ENCODE data around the gene MPC2.
"Not testable (repeated sequence)": the region's sequence is repeated elsewhere in the genome, so short reads cannot be mapped to it uniquely, and the experiment has no call there.

The MPC2 gene

DNA sequence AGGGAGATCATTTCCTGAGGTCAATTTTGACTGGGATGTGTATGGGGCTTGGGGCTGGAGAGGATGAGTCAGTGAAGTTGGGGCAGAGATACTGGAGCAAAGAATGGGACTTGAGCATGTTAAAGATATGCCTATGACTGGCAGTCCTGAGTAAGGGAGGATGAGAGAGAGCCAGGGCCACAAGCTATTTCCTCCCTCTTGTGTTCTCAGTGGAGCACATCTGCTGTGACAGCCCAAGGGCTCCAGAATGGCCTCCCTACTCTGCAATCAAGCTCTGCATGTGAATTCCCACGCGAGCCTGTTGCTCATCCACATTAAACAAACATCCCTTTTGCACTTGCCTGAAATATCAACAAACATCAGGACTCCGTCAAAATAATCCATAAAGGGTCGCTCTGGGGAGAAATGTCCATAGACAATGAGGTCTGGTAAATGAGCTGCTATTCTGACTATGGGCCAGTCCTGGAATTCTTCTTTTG lies 32.2 kb downstream of the MPC2 start:
- no peak for DNase-seq

- no peak for DNase-seq
These were observed 36.0 kb downstream of the MPC2 start for GRCh38 chr1:167900907-167901306.

GRCh38 chr1:167899253-167899681 lies 37.6 kb downstream of the MPC2 start:
- DNase-seq = no peak

DNA sequence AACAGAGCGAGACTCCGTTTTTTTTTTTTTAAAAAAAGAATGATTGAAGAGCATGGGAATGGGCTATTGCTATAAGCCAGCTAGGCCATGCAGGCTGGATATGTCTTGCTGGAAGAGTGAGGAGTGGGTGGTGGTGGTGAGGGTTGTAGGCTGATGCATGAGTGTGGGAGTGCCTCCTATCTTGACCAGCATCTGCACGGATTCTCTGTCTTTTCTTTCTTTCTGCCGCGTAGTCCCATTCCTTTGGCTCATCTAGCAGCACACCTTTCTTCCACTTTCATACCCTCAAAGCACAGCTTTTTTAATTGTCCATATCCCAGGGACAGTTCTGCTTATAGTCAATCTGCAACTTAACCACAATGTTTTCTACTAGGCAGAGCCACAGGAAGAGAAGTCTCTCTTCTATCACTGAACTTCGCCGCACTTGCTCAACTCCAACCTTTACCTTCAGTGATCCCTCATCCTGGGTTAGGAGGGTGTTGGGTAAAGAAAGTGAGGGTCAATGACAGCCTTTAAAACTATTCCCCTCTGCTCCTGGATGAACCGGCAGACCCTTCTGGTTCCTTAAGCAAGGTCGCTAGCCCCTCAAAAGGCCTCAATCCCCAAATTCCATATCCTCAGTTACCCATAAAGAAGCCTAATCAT lies 38.2 kb downstream of the MPC2 start:
- DNase-seq = no peak

GRCh38 chr1:167893798-167894197 lies 43.1 kb downstream of the MPC2 start:
- DNase-seq = no peak

DNA sequence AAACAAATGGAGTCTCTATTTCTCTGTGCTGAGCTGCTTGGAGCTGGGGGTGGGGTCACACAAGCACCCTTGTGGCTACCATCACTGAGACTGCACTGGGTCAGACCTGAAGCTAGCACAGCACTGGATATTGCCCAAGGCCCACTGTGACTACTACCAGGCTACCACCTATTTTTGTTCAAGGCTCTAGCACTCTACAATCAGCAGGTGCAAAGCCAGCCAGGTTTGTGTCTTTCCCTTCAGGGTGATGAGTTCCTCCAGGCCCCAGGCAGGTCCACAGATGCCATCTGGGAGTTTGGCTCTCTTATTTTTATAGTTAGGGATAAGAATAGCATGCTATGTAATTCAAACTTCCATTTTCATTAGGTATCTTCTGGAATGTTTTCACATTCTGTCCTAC lies 46.5 kb downstream of the MPC2 start:
- DNase-seq = no peak

DNA sequence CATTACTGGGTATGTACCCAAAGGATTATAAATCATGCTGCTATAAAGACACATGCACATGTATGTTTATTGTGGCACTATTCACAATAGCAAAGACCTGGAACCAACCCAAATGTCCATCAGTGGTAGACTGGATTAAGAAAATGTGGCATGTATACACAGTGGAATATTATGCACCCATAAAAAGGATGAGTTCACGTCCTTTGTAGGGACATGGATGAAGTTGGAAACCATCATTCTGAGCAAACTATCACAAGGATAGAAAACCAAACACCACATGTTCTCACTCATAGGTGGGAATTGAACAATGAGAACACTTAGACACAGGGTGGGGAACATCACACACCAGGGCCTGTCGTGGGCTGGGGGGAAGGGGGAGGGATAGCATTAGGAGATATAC lies 49.7 kb downstream of the MPC2 start:
- not testable (repeated sequence) for DNase-seq

DNA sequence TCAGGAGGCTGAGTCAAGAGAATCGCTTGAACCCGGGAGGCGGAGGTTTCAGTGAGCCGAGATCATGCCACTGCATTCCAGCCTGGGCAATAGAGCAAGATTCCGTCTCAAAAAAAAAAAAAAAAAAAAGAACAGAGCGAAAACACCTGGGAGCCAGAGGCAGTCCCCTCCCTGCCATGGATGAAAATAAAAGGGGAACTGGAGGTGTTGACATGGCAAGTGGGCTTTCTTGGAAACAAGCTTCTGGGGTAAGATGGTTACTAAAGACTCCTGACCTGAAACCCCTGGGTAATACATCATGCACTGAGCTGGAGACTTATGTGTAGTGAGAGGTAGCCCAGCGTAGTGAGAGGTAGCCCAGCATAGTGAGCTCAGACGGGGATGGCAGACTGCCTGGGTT lies 54.5 kb downstream of the MPC2 start:
- DNase-seq = no peak

GRCh38 chr1:167881786-167882185 lies 55.1 kb downstream of the MPC2 start:
- no peak for DNase-seq

GRCh38 chr1:167881069-167881468 lies 55.8 kb downstream of the MPC2 start:
- DNase-seq = no peak

DNA sequence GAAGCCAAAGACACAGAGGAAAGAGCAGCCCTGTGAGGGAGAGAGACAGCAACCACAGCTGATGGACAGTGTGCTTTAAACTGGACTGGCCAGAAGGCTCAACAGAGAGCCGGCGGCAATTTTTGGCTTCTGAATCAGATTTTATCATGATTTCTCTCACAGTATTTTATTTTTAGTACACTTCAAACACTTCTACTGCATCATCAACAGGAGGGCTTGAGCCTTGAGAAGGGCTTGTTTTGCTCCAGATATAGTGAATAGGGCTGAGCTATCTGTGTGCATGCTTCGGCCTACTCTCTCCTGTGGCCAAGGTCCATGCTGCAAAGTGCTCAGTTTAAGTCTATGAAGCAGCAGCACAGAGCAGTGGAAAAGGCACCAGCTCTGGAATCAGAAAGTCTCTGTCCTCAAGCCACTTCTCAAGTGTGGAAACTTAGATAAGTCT lies 56.3 kb downstream of the MPC2 start:
- no peak for DNase-seq

- DNase-seq = no peak
These were observed 57.4 kb downstream of the MPC2 start for GRCh38 chr1:167879508-167879907.

- DNase-seq = no peak
These were observed 58.3 kb downstream of the MPC2 start for GRCh38 chr1:167878372-167879160.

- no peak for DNase-seq
These were observed 60.2 kb downstream of the MPC2 start for GRCh38 chr1:167876597-167877175.

DNA sequence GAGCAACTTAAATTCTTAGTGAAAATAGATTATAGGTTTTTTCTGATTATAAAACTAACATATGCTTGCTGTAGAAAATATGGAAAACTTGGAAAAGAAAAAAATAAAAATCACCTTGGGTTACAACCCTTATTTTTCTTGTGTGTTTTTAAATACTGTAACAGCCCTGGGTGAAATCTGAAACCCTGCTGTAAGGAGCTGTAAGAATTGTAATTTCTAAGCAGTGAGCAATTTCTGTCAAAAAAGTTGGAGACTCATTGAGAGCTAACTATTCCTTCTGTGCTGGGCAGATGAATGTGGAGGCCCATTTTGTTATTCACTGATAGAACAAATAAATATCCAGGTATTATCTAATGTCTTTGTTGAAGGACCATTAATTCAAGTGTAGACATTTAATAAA lies 65.5 kb downstream of the MPC2 start:
- DNase-seq = no peak

GRCh38 chr1:167869157-167870001 lies 67.5 kb downstream of the MPC2 start:
- DNase-seq = not testable (repeated sequence)

GRCh38 chr1:167866739-167867414 lies 70.0 kb downstream of the MPC2 start:
- not testable (repeated sequence) for DNase-seq

All from GOT3 (cell line).